OCI-LY3 (cell line): ENCODE data around the gene RPS19.

Experiments used
- H2AFZ ChIP-seq: fragments of 200-600, 300-600 bp; shearing (Covaris generic); 2 replicates; pipeline ENCODE4 v1.6.0; 2014; ENCODE audit warnings: antibody characterized with exemption, low read depth, low read length
- H3K27ac ChIP-seq: fragments of 200-600, 300-600 bp; sonication (generic); 2 replicates; pipeline ENCODE4 v1.5.1; 2014; ENCODE audit warnings: mild to moderate bottlenecking, low read length, moderate library complexity, mixed read lengths
- H3K27me3 ChIP-seq: fragments of 200-600, 300-600 bp; sonication (generic); 2 replicates; pipeline ENCODE4 v1.6.1; 2014; ENCODE audit warnings: low read depth, low read length, mixed read lengths
- H3K36me3 ChIP-seq: fragments of 200-600, 300-600 bp; sonication (generic); replicated peaks from 2 replicates; pipeline ENCODE3; 2014; ENCODE audit warnings: low read depth, low read length, mixed read lengths
- H3K4me1 ChIP-seq: fragments of 300-600, 200-600 bp; sonication (generic); 2 replicates; pipeline ENCODE4 v1.6.1; 2014; ENCODE audit warnings: low read length, mixed read lengths
- H3K4me2 ChIP-seq: fragments of 200-600, 300-600 bp; sonication (generic); 2 replicates; pipeline ENCODE4 v1.6.1; 2014; ENCODE audit warnings: low read length, mixed read lengths
- H3K4me3 ChIP-seq: fragments of 300-600, 200-600 bp; sonication (generic); 2 replicates; pipeline ENCODE4 v1.5.1; 2014; ENCODE audit warnings: antibody characterized with exemption, mild to moderate bottlenecking, low read length, moderate library complexity
- H3K79me2 ChIP-seq: fragments of 300-600, 200-600 bp; shearing (Covaris generic); 2 replicates; pipeline ENCODE4 v1.6.1; 2014; ENCODE audit warnings: mild to moderate bottlenecking, low read length, mixed read lengths
- H3K9ac ChIP-seq: fragments of 300-600, 200-600 bp; shearing (Covaris generic); 2 replicates; pipeline ENCODE4 v1.6.0; 2014; ENCODE audit warnings: mild to moderate bottlenecking, low read length, moderate library complexity
- H3K9me3 ChIP-seq: fragments of 200-600, 300-600 bp; shearing (Covaris generic); 2 replicates; pipeline ENCODE4 v1.6.1; 2014; ENCODE audit warnings: low read length, mixed read lengths; ENCODE audit not compliant: insufficient read depth
- H4K20me1 ChIP-seq: fragments of 200-600, 300-600 bp; sonication (generic); 2 replicates; pipeline ENCODE4 v1.6.1; 2016; ENCODE audit warnings: low read length, mixed read lengths; ENCODE audit not compliant: insufficient read depth
- EZH2phosphoT487 ChIP-seq: fragments of 200-600 bp; shearing (Covaris generic); IDR thresholded peaks from 2 replicates; pipeline ENCODE4 v1.6.1; 2018; ENCODE audit warnings: antibody characterized with exemption, mixed run types, low read depth
- TF ChIP-seq, protein P1 (sequence below): fragments of 200-600, 300-600 bp; sonication (generic); IDR thresholded peaks from 2 replicates; pipeline ENCODE4 v1.5.1; 2014; ENCODE audit warnings: antibody characterized with exemption, low read length, low read depth

Gene RPS19

GRCh38 chr19:41915776-41916414 is 55.8 kb downstream of the RPS19 start:
- Histone ChIP-seq H3K27me3 (no peaks in the 10 kb centered on the region), H3K36me3 (no peaks in the 10 kb centered on the region), H3K4me1 (no peaks in the 10 kb centered on the region), H3K79me2 (no peaks in the 10 kb centered on the region), H3K27ac (no peak overlapping the region), H3K4me2 (no peak overlapping the region), H2AFZ (no peak overlapping the region), H3K9ac (no peak overlapping the region), H3K9me3 (no peaks in the 10 kb centered on the region), H4K20me1 (no peaks in the 10 kb centered on the region), H3K4me3 (no peak overlapping the region)
- TF ChIP-seq EZH2phosphoT487 = no peak
- TF ChIP-seq, protein P1, sequence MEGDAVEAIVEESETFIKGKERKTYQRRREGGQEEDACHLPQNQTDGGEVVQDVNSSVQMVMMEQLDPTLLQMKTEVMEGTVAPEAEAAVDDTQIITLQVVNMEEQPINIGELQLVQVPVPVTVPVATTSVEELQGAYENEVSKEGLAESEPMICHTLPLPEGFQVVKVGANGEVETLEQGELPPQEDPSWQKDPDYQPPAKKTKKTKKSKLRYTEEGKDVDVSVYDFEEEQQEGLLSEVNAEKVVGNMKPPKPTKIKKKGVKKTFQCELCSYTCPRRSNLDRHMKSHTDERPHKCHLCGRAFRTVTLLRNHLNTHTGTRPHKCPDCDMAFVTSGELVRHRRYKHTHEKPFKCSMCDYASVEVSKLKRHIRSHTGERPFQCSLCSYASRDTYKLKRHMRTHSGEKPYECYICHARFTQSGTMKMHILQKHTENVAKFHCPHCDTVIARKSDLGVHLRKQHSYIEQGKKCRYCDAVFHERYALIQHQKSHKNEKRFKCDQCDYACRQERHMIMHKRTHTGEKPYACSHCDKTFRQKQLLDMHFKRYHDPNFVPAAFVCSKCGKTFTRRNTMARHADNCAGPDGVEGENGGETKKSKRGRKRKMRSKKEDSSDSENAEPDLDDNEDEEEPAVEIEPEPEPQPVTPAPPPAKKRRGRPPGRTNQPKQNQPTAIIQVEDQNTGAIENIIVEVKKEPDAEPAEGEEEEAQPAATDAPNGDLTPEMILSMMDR = no peak

DNA sequence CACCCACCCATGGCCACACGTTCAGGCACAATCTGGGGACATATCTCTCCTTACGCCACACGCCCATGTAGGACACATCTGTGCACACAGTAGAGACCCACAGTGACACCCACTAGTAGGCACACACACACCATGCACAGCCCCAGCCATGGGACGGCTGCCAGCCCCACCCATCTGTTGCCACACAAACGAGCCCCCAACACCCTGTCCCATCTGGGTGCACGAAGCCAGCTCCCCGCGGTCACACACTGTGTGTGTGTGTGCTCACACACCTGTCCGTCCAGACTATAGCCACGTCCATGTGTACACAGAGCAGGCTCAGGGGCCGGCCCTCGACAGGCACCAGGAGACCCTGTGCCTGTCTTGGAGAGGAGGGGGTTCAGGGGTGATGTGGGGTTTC is 57.6 kb downstream of the RPS19 start:
- Histone ChIP-seq H4K20me1 (no peaks in the 10 kb centered on the region), H3K4me3 (no peak overlapping the region), H3K4me1 (peaks cover 5% of the 10 kb centered on the region; the same call in 1 of the 2 replicates), H3K9ac (no peak overlapping the region), H3K79me2 (no peaks in the 10 kb centered on the region), H3K27ac (no peak overlapping the region), H3K9me3 (no peaks in the 10 kb centered on the region), H3K4me2 (no peak overlapping the region), H2AFZ (no peak overlapping the region), H3K27me3 (0 out of 2 replicates have a peak, but pooled peaks cover under 1% of the 10 kb centered on the region), H3K36me3 (no peaks in the 10 kb centered on the region)
- TF ChIP-seq EZH2phosphoT487 = no peak
- TF ChIP-seq, protein P1 = no peak

- no peak overlapping the region for H3K27ac ChIP-seq
- no peak overlapping the region for H2AFZ ChIP-seq
These were observed 58.0 kb downstream of the RPS19 start for GRCh38 chr19:41918095-41918494.

GRCh38 chr19:41918653-41919244 is 58.7 kb downstream of the RPS19 start:
- TF ChIP-seq, protein P1 = no peak
- H3K27me3 ChIP-seq = 0 out of 2 replicates have a peak, but pooled peaks cover 6% of the 10 kb centered on the region
- H3K9ac ChIP-seq = no peak overlapping the region
- H3K79me2 ChIP-seq = no peaks in the 10 kb centered on the region
- H3K27ac ChIP-seq = no peak overlapping the region
- no peaks in the 10 kb centered on the region for H4K20me1 ChIP-seq
- no peak overlapping the region for H3K4me2 ChIP-seq
- no peaks in the 10 kb centered on the region for H3K36me3 ChIP-seq
- peaks cover 13% of the 10 kb centered on the region for H3K4me1 ChIP-seq
- H3K9me3 ChIP-seq = no peaks in the 10 kb centered on the region
- no peak overlapping the region for H2AFZ ChIP-seq
- no peak overlapping the region for H3K4me3 ChIP-seq

More at GRCh38 chr19:41918095-41918494, 58.0 kb downstream of the RPS19 start:
- H3K9ac ChIP-seq = no peak overlapping the region
- H3K4me1 ChIP-seq = peaks cover 8% of the 10 kb centered on the region
- H3K9me3 ChIP-seq = no peaks in the 10 kb centered on the region
- no peaks in the 10 kb centered on the region for H3K79me2 ChIP-seq
- TF ChIP-seq EZH2phosphoT487 = no peak
- TF ChIP-seq, protein P1 = no peak
- H4K20me1 ChIP-seq = no peaks in the 10 kb centered on the region
- H3K27me3 ChIP-seq = 0 out of 2 replicates have a peak, but pooled peaks cover 4% of the 10 kb centered on the region
- H3K4me3 ChIP-seq = no peak overlapping the region
- H3K4me2 ChIP-seq = no peak overlapping the region
- no peaks in the 10 kb centered on the region for H3K36me3 ChIP-seq
